ENCODE results near the gene SRRM4.

Gene SRRM4

DNA sequence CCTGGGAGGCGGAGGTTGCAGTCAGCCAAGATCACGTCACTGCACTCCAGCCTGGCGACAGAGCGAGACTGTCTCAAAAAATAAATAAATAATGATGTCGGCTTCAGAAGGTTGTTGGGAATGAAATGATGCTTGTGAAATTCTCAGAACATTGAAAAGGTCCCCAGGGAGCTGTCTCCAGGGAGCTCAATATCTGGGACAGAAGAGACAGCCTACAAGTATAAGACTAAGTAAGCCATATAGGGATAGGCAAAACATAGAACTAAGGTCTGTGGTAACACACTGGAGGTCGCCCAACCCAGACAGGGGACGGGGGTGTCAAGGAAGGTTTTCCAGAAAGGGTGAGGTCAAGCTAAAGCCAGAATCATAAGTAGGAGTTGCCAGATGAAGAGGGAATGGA, 167.9 kb downstream of the SRRM4 start:
- Histone ChIP-seq H3K27me3 (ENCODE audit: insufficient read depth, low read length) (peaks cover 59% of the 10 kb centered on the region), H3K79me2 (ENCODE audit: control insufficient read depth, insufficient read depth, low read length, unreplicated experiment) (no peaks in the 10 kb centered on the region), H3K36me3 (ENCODE audit: insufficient read depth, low read length) (no peaks in the 10 kb centered on the region)

DNA sequence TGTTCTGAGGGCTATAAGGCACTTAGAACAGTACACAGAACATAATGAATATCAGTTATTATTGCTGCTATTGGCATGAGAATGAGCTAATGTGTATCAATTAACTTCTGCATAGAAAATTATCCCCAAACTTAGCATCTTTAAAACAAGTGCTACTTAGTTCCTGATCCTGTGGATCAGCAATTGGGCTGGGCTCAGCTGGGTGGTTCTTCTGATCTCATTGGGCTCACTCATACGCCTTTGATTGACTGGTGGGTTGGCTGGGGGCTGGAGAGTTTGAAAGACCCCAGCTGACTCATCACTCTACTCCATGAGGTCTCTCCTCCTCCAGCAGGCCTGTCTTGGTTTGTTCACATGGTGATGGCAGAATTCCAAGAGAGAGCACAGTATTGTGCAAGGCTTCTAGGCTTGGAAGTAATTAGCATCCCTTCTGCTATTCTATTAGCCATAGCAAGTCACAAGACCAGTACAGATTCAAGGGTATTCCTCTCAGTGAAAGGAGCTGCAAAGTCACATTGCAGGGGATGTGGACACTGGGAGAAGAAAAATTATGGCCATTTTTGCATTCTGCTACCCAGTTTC, 170.2 kb downstream of the SRRM4 start:
- Histone ChIP-seq H3K27ac (ENCODE audit: low read depth, low read length) (no peak overlapping the region), H3K4me1 (ENCODE audit: control insufficient read depth, insufficient read depth, low read length, unreplicated experiment) (no peaks in the 10 kb centered on the region), H3K36me3 (ENCODE audit: insufficient read depth, low read length) (no peaks in the 10 kb centered on the region)

More for the DNA sequence above, 167.9 kb downstream of the SRRM4 start:
- H3K4me3 ChIP-seq (ENCODE audit: low read depth, low read length): no peak overlapping the region
- H2AFZ ChIP-seq (ENCODE audit: low read length, unreplicated experiment): no peak overlapping the region
- H3K4me1 ChIP-seq (ENCODE audit: control insufficient read depth, insufficient read depth, low read length, unreplicated experiment): no peaks in the 10 kb centered on the region
- H3K27ac ChIP-seq (ENCODE audit: low read depth, low read length): no peak overlapping the region

DNA sequence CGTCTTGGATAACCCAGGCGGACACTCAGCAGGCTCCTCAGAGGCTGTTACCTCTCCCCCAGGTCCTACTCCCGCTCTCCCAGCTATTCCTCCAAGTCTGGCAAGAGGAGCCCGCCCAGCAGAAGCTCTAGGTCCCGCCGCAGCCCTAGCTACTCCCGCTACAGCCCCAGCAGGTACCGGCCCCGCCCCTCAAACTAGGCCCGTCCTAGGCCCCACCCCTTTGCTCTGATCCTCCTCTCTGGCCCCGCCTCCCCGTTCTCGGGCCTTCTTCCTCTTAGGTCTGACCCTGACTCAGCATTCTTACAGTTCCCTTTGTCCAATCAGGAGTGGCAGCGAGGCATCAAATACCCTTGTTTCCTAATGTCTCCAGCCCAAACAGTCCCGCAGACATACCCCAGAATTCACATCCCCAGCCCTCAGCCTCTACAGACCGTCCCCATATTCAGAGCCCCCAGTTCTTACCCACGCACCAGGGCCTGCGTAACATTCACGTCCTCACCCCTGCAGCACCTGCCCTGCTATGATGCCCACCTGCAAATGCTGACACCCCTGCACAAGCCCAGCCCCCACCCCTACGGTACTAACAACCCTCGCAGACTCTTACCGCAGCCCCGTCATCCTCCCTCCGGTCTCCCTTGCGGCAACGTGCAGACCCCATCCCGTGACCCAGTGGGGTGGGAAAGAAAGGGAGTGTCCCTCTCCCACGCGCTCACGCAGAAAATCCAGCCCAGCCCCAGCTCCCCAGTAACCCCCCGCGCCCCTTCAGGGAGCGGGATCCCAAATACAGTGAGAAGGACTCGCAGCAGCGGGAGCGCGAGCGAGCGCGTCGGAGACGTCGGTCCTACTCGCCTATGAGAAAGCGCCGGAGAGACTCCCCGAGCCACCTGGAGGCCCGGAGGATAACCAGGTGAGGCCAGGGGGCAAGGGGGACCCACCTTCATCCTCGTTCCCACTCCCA, 172.4 kb downstream of the SRRM4 start:
- no peaks in the 10 kb centered on the region for H3K79me2 ChIP-seq (ENCODE audit: control insufficient read depth, insufficient read depth, low read length, unreplicated experiment)
- no peak overlapping the region for H2AFZ ChIP-seq (ENCODE audit: low read length, unreplicated experiment)
- no peak overlapping the region for H3K4me3 ChIP-seq (ENCODE audit: low read depth, low read length)
- H3K36me3 ChIP-seq (ENCODE audit: insufficient read depth, low read length): no peaks in the 10 kb centered on the region
- H3K27me3 ChIP-seq (ENCODE audit: insufficient read depth, low read length): peaks cover 35% of the 10 kb centered on the region
- no peak overlapping the region for H3K27ac ChIP-seq (ENCODE audit: low read depth, low read length)
- H3K4me1 ChIP-seq (ENCODE audit: control insufficient read depth, insufficient read depth, low read length, unreplicated experiment): no peaks in the 10 kb centered on the region

More for the DNA sequence above, 170.2 kb downstream of the SRRM4 start:
- peaks cover 41% of the 10 kb centered on the region for H3K27me3 ChIP-seq (ENCODE audit: insufficient read depth, low read length)
- no peaks in the 10 kb centered on the region for H3K79me2 ChIP-seq (ENCODE audit: control insufficient read depth, insufficient read depth, low read length, unreplicated experiment)
- no peak overlapping the region for H3K4me3 ChIP-seq (ENCODE audit: low read depth, low read length)
- H2AFZ ChIP-seq (ENCODE audit: low read length, unreplicated experiment): no peak overlapping the region

DNA sequence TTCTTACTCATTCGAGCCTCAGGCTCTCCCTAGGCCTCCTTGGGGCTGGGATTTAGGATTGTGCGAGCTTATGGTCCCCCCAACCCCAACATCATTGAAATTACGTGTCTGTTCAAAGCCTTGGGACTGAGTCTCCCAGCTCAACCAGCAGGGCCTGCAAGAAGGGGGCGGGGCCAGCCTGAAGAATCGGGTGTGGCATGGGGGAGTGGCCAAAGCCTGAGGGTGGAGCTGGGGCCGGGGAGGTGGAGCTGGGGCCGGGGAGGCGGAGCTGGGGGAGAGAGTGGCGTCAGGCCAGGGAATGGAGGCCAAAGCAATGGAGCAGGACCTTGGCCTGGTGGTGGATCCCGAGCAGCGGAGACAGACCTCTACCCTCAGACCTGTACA, 173.1 kb downstream of the SRRM4 start:
- Histone ChIP-seq H3K4me1 (ENCODE audit: control insufficient read depth, insufficient read depth, low read length, unreplicated experiment) (no peaks in the 10 kb centered on the region), H2AFZ (ENCODE audit: low read length, unreplicated experiment) (no peak overlapping the region), H3K27ac (ENCODE audit: low read depth, low read length) (no peak overlapping the region), H3K27me3 (ENCODE audit: insufficient read depth, low read length) (peaks cover 37% of the 10 kb centered on the region), H3K79me2 (ENCODE audit: control insufficient read depth, insufficient read depth, low read length, unreplicated experiment) (no peaks in the 10 kb centered on the region), H3K36me3 (ENCODE audit: insufficient read depth, low read length) (no peaks in the 10 kb centered on the region), H3K4me3 (ENCODE audit: low read depth, low read length) (no peak overlapping the region)

DNA sequence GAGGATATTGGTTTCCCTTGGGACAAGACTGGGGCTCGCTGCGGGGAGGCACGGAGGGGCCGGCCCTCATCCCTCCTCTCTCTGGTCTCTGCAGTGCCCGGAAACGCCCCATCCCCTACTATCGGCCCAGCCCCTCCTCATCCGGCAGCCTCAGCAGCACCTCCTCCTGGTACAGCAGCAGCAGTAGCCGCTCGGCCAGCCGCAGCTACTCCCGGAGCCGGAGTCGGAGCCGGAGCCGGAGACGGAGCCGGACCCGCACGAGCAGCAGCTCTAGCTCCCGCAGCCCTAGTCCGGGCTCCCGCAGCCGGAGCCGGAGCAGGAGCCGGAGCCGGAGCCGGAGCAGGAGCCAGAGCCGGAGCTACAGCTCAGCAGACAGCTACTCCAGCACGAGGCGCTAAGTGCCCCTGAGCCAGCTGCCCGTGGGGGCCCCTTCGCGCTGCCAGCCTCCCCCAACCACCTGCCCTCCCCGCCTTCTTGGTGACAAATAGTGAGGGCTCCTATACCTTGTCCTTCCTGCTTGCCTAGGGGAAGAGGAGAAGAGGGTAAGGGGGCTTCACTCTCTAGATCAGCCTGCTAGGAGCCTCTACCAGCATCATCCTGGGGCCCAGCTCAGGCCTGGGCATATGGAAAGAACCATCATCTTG, 175.2 kb downstream of the SRRM4 start:
- no peak overlapping the region for H3K4me3 ChIP-seq (ENCODE audit: low read depth, low read length)
- no peaks in the 10 kb centered on the region for H3K79me2 ChIP-seq (ENCODE audit: control insufficient read depth, insufficient read depth, low read length, unreplicated experiment)
- H2AFZ ChIP-seq (ENCODE audit: low read length, unreplicated experiment): no peak overlapping the region
- peaks cover 42% of the 10 kb centered on the region for H3K27me3 ChIP-seq (ENCODE audit: insufficient read depth, low read length)
- no peaks in the 10 kb centered on the region for H3K4me1 ChIP-seq (ENCODE audit: control insufficient read depth, insufficient read depth, low read length, unreplicated experiment)
- no peak overlapping the region for H3K27ac ChIP-seq (ENCODE audit: low read depth, low read length)
- no peaks in the 10 kb centered on the region for H3K36me3 ChIP-seq (ENCODE audit: insufficient read depth, low read length)

DNA sequence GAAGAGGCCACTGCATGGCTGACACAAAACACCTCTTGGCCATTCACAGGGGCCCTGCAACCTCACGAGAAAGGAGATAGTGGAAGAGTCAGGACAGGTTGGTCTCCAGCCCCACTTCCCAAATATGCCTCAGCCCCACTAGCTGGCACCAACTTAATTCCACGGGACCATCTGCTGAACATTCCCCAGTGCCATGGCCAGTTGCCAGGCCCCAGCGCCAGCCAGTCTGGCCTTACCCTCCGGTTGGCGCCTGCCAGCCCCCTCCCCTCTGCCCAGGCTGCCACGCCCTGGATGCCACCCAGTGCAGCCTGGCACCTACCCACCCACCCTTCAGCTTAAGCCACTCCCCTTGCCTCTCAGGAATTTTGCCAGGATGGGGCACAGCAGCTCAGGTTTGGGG, 176.2 kb downstream of the SRRM4 start:
- no peak overlapping the region for H2AFZ ChIP-seq (ENCODE audit: low read length, unreplicated experiment)
- no peaks in the 10 kb centered on the region for H3K4me1 ChIP-seq (ENCODE audit: control insufficient read depth, insufficient read depth, low read length, unreplicated experiment)
- H3K36me3 ChIP-seq (ENCODE audit: insufficient read depth, low read length): no peaks in the 10 kb centered on the region
- peaks cover 43% of the 10 kb centered on the region for H3K27me3 ChIP-seq (ENCODE audit: insufficient read depth, low read length)
- no peak overlapping the region for H3K27ac ChIP-seq (ENCODE audit: low read depth, low read length)
- no peak overlapping the region for H3K4me3 ChIP-seq (ENCODE audit: low read depth, low read length)
- H3K79me2 ChIP-seq (ENCODE audit: control insufficient read depth, insufficient read depth, low read length, unreplicated experiment): no peaks in the 10 kb centered on the region

DNA sequence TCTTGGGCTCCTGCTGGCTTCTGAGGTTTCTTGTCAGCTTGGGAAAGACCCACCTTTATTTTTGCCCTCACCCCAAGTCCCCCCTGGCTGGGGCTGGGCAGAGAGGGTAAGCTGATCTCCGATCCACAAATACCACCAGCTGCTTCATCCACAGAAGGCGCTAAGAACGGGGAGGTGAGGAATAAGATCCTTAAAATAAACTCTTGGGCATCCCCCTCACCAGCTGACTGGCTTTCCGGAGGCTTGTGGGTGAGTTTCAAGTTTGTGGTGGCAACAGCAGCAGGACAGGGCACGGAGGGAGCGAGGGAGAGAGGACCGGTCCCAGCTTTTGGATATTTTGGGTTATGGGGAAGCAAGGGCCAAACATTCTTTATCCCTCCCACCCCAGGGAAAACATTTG, 176.6 kb downstream of the SRRM4 start:
- no peaks in the 10 kb centered on the region for H3K36me3 ChIP-seq (ENCODE audit: insufficient read depth, low read length)
- peaks cover 43% of the 10 kb centered on the region for H3K27me3 ChIP-seq (ENCODE audit: insufficient read depth, low read length)
- H3K79me2 ChIP-seq (ENCODE audit: control insufficient read depth, insufficient read depth, low read length, unreplicated experiment): no peaks in the 10 kb centered on the region
- H3K4me1 ChIP-seq (ENCODE audit: control insufficient read depth, insufficient read depth, low read length, unreplicated experiment): no peaks in the 10 kb centered on the region
- no peak overlapping the region for H3K4me3 ChIP-seq (ENCODE audit: low read depth, low read length)
- H2AFZ ChIP-seq (ENCODE audit: low read length, unreplicated experiment): no peak overlapping the region
- H3K27ac ChIP-seq (ENCODE audit: low read depth, low read length): no peak overlapping the region

DNA sequence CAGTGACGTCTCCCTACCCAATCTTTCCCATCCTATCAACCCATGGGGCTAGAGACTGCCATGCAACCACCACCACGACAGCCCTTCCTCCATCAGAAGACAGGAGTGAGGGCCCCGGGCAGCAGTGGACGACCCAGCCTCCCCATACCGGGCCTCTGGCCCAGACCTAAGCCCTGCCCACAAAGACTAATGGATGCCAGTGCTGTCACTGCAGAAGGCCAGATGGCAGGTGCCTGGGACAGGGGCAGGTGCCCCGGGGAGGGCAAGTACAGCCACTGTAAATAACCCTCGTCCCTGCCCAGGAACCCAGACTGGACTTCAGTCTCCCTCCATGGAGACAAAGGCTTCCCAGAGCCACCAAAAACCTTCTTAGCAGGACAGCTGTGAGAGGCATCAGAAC, 177.1 kb downstream of the SRRM4 start:
- Histone ChIP-seq H3K4me3 (ENCODE audit: low read depth, low read length) (no peak overlapping the region), H3K36me3 (ENCODE audit: insufficient read depth, low read length) (no peaks in the 10 kb centered on the region)

DNA sequence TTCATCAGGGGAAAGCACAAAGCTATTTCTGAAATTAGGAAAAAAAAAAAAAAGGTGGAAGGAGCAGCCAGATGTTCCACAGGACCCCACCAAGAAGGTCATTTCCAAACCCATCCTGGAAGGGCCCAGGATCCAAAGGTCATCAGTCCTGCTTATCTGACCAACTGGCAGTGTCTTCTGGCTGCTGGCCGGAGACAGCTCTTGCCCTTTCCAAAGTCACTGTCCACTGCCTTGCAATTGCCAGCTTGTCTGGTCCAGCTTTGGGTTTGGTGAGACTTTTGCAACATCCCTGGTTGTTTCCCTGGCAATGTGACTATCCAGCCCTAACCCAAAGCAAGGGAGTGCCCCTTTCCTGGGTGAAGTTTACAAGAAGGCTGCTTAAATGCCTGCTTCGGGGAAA, 178.5 kb downstream of the SRRM4 start:
- no peak overlapping the region for H2AFZ ChIP-seq (ENCODE audit: low read length, unreplicated experiment)
- peaks cover 55% of the 10 kb centered on the region for H3K27me3 ChIP-seq (ENCODE audit: insufficient read depth, low read length)
- no peaks in the 10 kb centered on the region for H3K4me1 ChIP-seq (ENCODE audit: control insufficient read depth, insufficient read depth, low read length, unreplicated experiment)

More for the DNA sequence above, 177.1 kb downstream of the SRRM4 start:
- Histone ChIP-seq H2AFZ (ENCODE audit: low read length, unreplicated experiment) (no peak overlapping the region), H3K27ac (ENCODE audit: low read depth, low read length) (no peak overlapping the region), H3K79me2 (ENCODE audit: control insufficient read depth, insufficient read depth, low read length, unreplicated experiment) (no peaks in the 10 kb centered on the region), H3K27me3 (ENCODE audit: insufficient read depth, low read length) (peaks cover 41% of the 10 kb centered on the region), H3K4me1 (ENCODE audit: control insufficient read depth, insufficient read depth, low read length, unreplicated experiment) (no peaks in the 10 kb centered on the region)

DNA sequence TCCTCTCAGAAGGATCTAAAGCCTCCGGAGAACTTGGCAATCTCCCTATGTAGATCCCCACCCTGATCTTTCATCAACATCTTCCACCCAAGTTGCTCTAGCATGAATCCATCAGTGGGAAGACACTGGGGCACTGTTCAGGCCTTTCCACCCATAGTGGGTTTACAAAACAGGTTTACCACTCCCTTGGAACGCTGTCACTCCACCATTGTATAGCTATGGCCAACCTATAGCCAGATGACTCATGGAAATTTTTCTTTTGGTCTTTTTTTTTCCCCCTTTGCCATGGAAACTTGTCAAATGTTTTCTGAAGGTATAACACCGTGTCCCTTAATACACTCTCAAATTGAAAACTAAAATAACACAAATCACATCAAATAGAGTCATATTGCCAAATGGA, 186.6 kb downstream of the SRRM4 start:
- Histone ChIP-seq H2AFZ (ENCODE audit: low read length, unreplicated experiment) (no peak overlapping the region), H3K79me2 (ENCODE audit: control insufficient read depth, insufficient read depth, low read length, unreplicated experiment) (no peaks in the 10 kb centered on the region)

More for the DNA sequence above, 178.5 kb downstream of the SRRM4 start:
- Histone ChIP-seq H3K4me3 (ENCODE audit: low read depth, low read length) (no peak overlapping the region), H3K27ac (ENCODE audit: low read depth, low read length) (no peak overlapping the region), H3K79me2 (ENCODE audit: control insufficient read depth, insufficient read depth, low read length, unreplicated experiment) (no peaks in the 10 kb centered on the region), H3K36me3 (ENCODE audit: insufficient read depth, low read length) (no peaks in the 10 kb centered on the region)

More for the DNA sequence above, 186.6 kb downstream of the SRRM4 start:
- Histone ChIP-seq H3K4me3 (ENCODE audit: low read depth, low read length) (no peak overlapping the region), H3K27me3 (ENCODE audit: insufficient read depth, low read length) (peaks cover 86% of the 10 kb centered on the region), H3K4me1 (ENCODE audit: control insufficient read depth, insufficient read depth, low read length, unreplicated experiment) (no peaks in the 10 kb centered on the region), H3K36me3 (ENCODE audit: insufficient read depth, low read length) (no peaks in the 10 kb centered on the region), H3K27ac (ENCODE audit: low read depth, low read length) (no peak overlapping the region)

Data from ACC112 (cell line).